Esophagus squamous epithelium (tissue), 5 donors: ENCODE measurements around the gene XPNPEP3. TPM values are rescaled to one million over a fixed set of nuclear protein-coding genes. Genes with fewer than 3 reads are reported as not detected.

Experiments
- DNase-seq: peaks from one replicate; lab custom pipeline; 2025; lab: John Stamatoyannopoulos, UW
- H3K27ac ChIP-seq, 4 donors: fragments of 200-600 bp; sonication (generic); one replicate each; pipeline ENCODE4 v1.5.1; 2016 to 2019; ENCODE audit warnings: mild to moderate bottlenecking in 1 of 4
- H3K27me3 ChIP-seq, 4 donors: fragments of 200-600 bp; sonication (generic); 1 replicate in 3 of 4; 2 replicates in 1 of 4; pipeline versions ENCODE4 v1.5.1 to v1.6.0; 2017 to 2021; ENCODE audit warnings: antibody characterized with exemption in 1 of 4
- H3K36me3 ChIP-seq, 3 donors: fragments of 200-600 bp; sonication (generic); one replicate each; pipeline ENCODE4 v1.5.1; 2016 to 2019
- H3K4me1 ChIP-seq, 3 donors: fragments of 200-600 bp; sonication (generic); one replicate each; pipeline ENCODE4 v1.5.1; 2017 to 2019
- H3K4me3 ChIP-seq, 4 donors: fragments of 200-600 bp; sonication (generic); 1 replicate in 3 of 4; 2 replicates in 1 of 4; pipeline ENCODE4 v1.5.1; 2016 to 2019; ENCODE audit warnings: mild to moderate bottlenecking in 2 of 4, moderate library complexity in 1 of 4
- H3K9me3 ChIP-seq, 3 donors: fragments of 200-600 bp; sonication (generic); one replicate each; pipeline ENCODE4 v1.5.1; 2016 to 2019
- POLR2A ChIP-seq, 4 donors: fragments of 450-650 bp; IDR thresholded peaks; one replicate each; pipeline ENCODE4 v1.6.1; 2017; ENCODE audit warnings: antibody characterized with exemption in 4 of 4, mild to moderate bottlenecking in 4 of 4, moderate library complexity in 3 of 4
- WGBS, 2 donors: methylation state at CpG; one replicate each; pipeline ENCODE4 v1.1.5; 2018; 5-methylcytosine and 5-hydroxymethylcytosine counted together
- intact Hi-C: fragments of 100-400 bp; cut with DNase I; formaldehyde crosslinking; loops from one replicate; pipeline ENCODE4 v1.15.0; 2022
- small RNA-seq, 4 donors: library from RNA; depleted of rRNA; stranded (forward); fragments of <200 nt; gene quantifications; one replicate each; pipeline ENCODE3, GENCODE V24; 2016
- total RNA-seq, 4 donors: library from RNA; depleted of rRNA; stranded (reverse); fragments of >200 nt; gene quantifications; one replicate each; pipeline ENCODE4 v1.1.0, GENCODE V29; 2016
- TF ChIP-seq, protein P1 (sequence below), 6 experiments: fragments of 450-650 bp in 4 of 6; fragments of 200-600 bp in 2 of 6; sonication (generic) in 2 of 6; IDR thresholded peaks; one replicate each; pipeline ENCODE4 v1.5.1; 2016 to 2019; ENCODE audit warnings: antibody characterized with exemption in 6 of 6, mild to moderate bottlenecking in 4 of 6, moderate library complexity in 4 of 6
- donor health status: DM: yes; HTN: yes; CAD: no.

XPNPEP3 gene
- total RNA-seq, 4 donors from 2014 or later: 6.9 to 16.1 (median 9.0) TPM

GRCh38 chr22:40976866-40977700 lies 120.1 kb downstream of the XPNPEP3 start:
- Histone ChIP-seq H3K4me3 (no peak overlapping the region), H3K27me3 (no peaks in the 10 kb centered on the region), H3K27ac (no peak overlapping the region), H3K36me3 (peaks cover 0 to 18% (median 0%) of the 10 kb centered on the region in 3 donors), H3K4me1 (no peaks in the 10 kb centered on the region), H3K9me3 (no peaks in the 10 kb centered on the region)
- DNase-seq: no peak
- intact Hi-C loops: no loop called here
- WGBS, 2 donors: 85% methylated on average over 15 to 17 of the region's 18 CpGs
- no peak for TF ChIP-seq POLR2A (IDR thresholded peaks at IDR 0.05)
- TF ChIP-seq, protein P1, sequence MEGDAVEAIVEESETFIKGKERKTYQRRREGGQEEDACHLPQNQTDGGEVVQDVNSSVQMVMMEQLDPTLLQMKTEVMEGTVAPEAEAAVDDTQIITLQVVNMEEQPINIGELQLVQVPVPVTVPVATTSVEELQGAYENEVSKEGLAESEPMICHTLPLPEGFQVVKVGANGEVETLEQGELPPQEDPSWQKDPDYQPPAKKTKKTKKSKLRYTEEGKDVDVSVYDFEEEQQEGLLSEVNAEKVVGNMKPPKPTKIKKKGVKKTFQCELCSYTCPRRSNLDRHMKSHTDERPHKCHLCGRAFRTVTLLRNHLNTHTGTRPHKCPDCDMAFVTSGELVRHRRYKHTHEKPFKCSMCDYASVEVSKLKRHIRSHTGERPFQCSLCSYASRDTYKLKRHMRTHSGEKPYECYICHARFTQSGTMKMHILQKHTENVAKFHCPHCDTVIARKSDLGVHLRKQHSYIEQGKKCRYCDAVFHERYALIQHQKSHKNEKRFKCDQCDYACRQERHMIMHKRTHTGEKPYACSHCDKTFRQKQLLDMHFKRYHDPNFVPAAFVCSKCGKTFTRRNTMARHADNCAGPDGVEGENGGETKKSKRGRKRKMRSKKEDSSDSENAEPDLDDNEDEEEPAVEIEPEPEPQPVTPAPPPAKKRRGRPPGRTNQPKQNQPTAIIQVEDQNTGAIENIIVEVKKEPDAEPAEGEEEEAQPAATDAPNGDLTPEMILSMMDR (IDR thresholded peaks at IDR 0.05): no peak

- intact Hi-C loops: no loop called here
- Histone ChIP-seq H3K9me3 (no peaks in the 10 kb centered on the region), H3K4me3 (no peak overlapping the region), H3K4me1 (no peaks in the 10 kb centered on the region), H3K27me3 (no peaks in the 10 kb centered on the region), H3K36me3 (no peaks in the 10 kb centered on the region), H3K27ac (no peak overlapping the region)
- TF ChIP-seq POLR2A (IDR thresholded peaks at IDR 0.05): no peak
- TF ChIP-seq, protein P1 (IDR thresholded peaks at IDR 0.05): no peak
- no peak for DNase-seq
- WGBS, 2 donors: 91 to 94% methylated on average over 7 of the region's 7 CpGs
These were observed 122.2 kb downstream of the XPNPEP3 start for GRCh38 chr22:40979198-40979597.

DNA sequence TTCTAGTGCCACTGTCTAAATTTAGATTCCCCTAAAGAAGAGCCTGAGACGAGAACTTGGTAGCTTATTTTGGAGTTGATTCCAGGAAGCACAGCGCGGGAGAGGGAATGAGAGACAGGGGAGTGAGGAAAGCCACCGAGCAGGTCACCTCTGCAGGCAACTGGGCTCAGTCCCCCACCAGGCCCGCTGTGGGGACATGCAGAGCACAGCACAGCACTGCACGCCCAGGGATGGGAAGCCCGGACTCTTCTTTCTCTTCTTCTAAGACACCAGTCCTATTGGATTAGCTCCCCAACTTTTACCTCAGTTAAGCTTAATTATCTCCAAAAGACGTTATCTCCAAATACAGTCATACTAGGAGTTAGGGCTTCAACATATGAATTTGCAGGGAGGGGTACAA lies 122.9 kb downstream of the XPNPEP3 start:
- H3K27ac ChIP-seq: no peak overlapping the region
- no peak for DNase-seq
- intact Hi-C loops: no loop called here
- no peak overlapping the region for H3K4me3 ChIP-seq
- H3K9me3 ChIP-seq: no peaks in the 10 kb centered on the region
- no peaks in the 10 kb centered on the region for H3K27me3 ChIP-seq
- TF ChIP-seq, protein P1 (IDR thresholded peaks at IDR 0.05): no peak
- no peak for TF ChIP-seq POLR2A (IDR thresholded peaks at IDR 0.05)
- H3K4me1 ChIP-seq: no peaks in the 10 kb centered on the region
- WGBS, 2 donors: 77 to 90% methylated on average over 6 to 8 of the region's 8 CpGs
- no peaks in the 10 kb centered on the region for H3K36me3 ChIP-seq

Small RNA genes within 50 kb of the gene (small RNA-seq; reads per million reads assigned to genes)
- 0 reads per million in 4 donors for gene MIR4766
- gene RF00017: 0 reads per million in 4 donors
- 0 reads per million in 4 donors for gene RNU6-379P

Other genes starting within 250 kb of the XPNPEP3 start
- 10 to 100 TPM; 24.5 to 56.3 (median 40.9) TPM for gene MRTFA, start 220.4 kb upstream of the XPNPEP3 start, total RNA-seq
- gene MCHR1, start 177.7 kb upstream of the XPNPEP3 start, total RNA-seq: under 1 TPM in 1 of 4 donors, not detected in 3; 0.56 TPM
- gene SLC25A17, start 37.8 kb upstream of the XPNPEP3 start, total RNA-seq: 10 to 100 TPM; 11.0 to 19.0 (median 15.5) TPM
- 100 to 1,000 TPM in 2 of 4 donors, 10 to 100 TPM in 2; 56.2 to 189 (median 104) TPM for gene ST13, start 509 bp upstream of the XPNPEP3 start, total RNA-seq
- not detected for gene DNAJB7, start 5.0 kb downstream of the XPNPEP3 start, total RNA-seq
- gene RBX1, start 94.2 kb downstream of the XPNPEP3 start, total RNA-seq: 10 to 100 TPM; 32.7 to 64.0 (median 52.4) TPM
- gene EP300, start 235.4 kb downstream of the XPNPEP3 start, total RNA-seq: 10 to 100 TPM; 28.0 to 76.5 (median 56.7) TPM